IPS DF 4.7 (cell line): ENCODE results near the gene NEUROG1.

Experiments
- DNase-seq: peaks from one replicate; pipeline ENCODE4 v3.0.0-alpha.2; 2013; ENCODE audit warnings: low spot score; ENCODE audit errors: extremely low read depth

The NEUROG1 gene

GRCh38 chr5:135564331-135564730, 28.6 kb upstream of the NEUROG1 start:
- DNase-seq = no peak

- DNase-seq = no peak
Observed at GRCh38 chr5:135561266-135561665, 25.5 kb upstream of the NEUROG1 start.

GRCh38 chr5:135560858-135561257, 25.1 kb upstream of the NEUROG1 start:
- no peak for DNase-seq

GRCh38 chr5:135559354-135559753, 23.6 kb upstream of the NEUROG1 start:
- DNase-seq = no peak

GRCh38 chr5:135557076-135557838, 21.5 kb upstream of the NEUROG1 start:
- DNase-seq = no peak

- no peak for DNase-seq
Observed at GRCh38 chr5:135556620-135557019, 20.9 kb upstream of the NEUROG1 start.

GRCh38 chr5:135555530-135555929, 19.8 kb upstream of the NEUROG1 start:
- no peak for DNase-seq

GRCh38 chr5:135553688-135554462, 18.1 kb upstream of the NEUROG1 start:
- no peak for DNase-seq

- no peak for DNase-seq
Observed at GRCh38 chr5:135551593-135552447, 16.1 kb upstream of the NEUROG1 start.

- DNase-seq = no peak
Observed at GRCh38 chr5:135549413-135549812, 13.6 kb upstream of the NEUROG1 start.

- DNase-seq = no peak
Observed at GRCh38 chr5:135547590-135548254, 12.0 kb upstream of the NEUROG1 start.

GRCh38 chr5:135546912-135547311, 11.1 kb upstream of the NEUROG1 start:
- DNase-seq = no peak

- no peak for DNase-seq
Observed at GRCh38 chr5:135546101-135546500, 10.3 kb upstream of the NEUROG1 start.

- no peak for DNase-seq
Observed at GRCh38 chr5:135545099-135545498, 9.3 kb upstream of the NEUROG1 start.

- no peak for DNase-seq
Observed at GRCh38 chr5:135543485-135544304, 7.9 kb upstream of the NEUROG1 start.

- no peak for DNase-seq
Observed at GRCh38 chr5:135543001-135543484, 7.3 kb upstream of the NEUROG1 start.

- DNase-seq = no peak
Observed at GRCh38 chr5:135541807-135542502, 6.2 kb upstream of the NEUROG1 start.

GRCh38 chr5:135539430-135540005, 3.8 kb upstream of the NEUROG1 start:
- DNase-seq = no peak

- no peak for DNase-seq
Observed at GRCh38 chr5:135538261-135538660, 2.5 kb upstream of the NEUROG1 start.
